ENCODE results near the gene TUBA1B.
A peak's percentile ranks its signal among the peaks of the same experiment; 100 is the strongest.
"Not testable (repeated sequence)": the region's sequence is repeated elsewhere in the genome, so short reads cannot be mapped to it uniquely, and the experiment has no call there.

The TUBA1B gene

GRCh38 chr12:49131051-49131893 lies at the start of gene TUBA1B:
Gene TUBA1B (minus strand): TSS chr12:49131395. CDS start chr12:49131300, 95 bp downstream.
- DNase-seq (ENCODE audit: low read depth in 2 of 2): peak; percentile 84 to 88

GRCh38 chr12:49174218-49174617 lies 43.0 kb upstream of the TUBA1B start:
- no peak for DNase-seq (ENCODE audit: low read depth in 2 of 2)

DNA sequence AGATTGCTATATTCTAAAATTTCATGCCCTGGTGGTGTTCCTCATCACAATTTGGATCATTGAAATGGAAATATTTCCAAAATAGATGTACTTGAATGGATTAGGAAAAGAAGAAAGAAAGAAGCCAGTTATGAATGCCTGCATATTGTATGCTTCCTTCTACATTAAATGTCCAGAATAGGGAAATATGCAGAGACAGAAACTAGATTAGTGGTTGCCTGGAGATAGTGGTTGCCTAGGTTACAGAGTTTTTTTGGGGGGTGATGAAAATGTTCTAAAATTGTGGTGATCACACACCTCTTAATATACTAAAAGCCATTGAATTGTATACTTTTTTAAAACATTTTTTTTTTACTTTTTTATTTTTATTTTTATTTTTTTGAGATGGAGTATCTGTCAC lies 39.7 kb upstream of the TUBA1B start:
- DNase-seq (ENCODE audit: low read depth in 2 of 2): no peak

DNA sequence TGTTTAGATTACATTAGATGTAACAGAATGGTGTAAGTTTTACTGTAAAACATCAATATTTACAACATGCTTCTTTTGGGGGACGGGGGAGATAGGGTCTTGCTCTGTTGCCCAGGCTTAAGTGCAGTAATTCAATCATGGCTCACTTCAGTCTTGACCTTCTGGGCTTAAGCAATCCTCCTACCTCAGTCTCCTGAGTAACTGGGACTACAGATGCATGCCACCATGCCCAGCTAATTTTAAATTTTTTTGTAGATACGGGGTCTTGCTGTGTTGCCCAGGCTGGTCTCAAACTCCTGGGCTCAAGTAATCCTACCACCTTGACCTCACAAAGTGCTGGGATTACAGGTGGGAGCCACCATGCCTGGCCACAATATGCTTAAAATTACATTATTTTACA lies 33.9 kb upstream of the TUBA1B start:
- DNase-seq (ENCODE audit: low read depth in 2 of 2): no peak

DNA sequence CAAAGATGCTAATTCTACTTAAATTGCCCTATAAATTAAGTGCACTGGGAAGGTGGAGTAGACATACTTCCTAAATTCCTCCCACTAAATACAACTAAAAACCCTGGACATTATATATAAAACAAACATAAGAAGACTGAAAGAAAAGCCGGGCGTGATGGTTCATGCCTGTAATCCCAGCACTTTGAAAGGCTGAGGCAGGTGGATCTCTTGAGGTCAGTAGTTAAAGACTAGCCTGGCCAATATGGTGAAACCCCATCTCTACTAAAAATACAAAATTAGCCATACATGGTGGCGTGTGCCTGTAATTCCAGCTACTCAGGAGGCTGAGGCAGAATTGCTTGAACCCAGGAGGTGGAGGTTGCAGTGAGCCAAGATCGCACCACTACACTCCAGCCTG lies 30.7 kb upstream of the TUBA1B start:
- DNase-seq (ENCODE audit: low read depth in 2 of 2): not testable (repeated sequence)

- no peak for DNase-seq (ENCODE audit: low read depth in 2 of 2)
These were observed 30.0 kb upstream of the TUBA1B start for GRCh38 chr12:49161092-49161795.

DNA sequence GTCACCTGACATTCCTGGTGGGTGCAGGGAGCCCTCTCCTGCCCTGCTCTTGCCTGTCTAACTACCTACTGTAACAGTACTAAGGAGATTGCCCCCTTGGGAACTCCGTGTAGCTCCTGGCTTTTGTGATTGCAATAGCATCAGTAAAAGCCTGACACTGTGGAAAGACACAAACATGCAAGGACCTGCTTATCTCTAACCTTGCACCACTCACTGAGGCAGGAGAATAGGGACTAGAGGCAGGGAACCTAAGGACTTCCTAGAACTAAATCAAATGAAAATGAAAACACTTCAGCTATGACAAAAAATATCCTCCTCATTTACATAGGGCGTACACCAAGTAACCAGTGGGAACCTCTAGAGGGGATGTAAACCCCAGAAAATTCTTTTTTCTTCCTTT lies 29.2 kb upstream of the TUBA1B start:
- DNase-seq (ENCODE audit: low read depth in 2 of 2): no peak

GRCh38 chr12:49154221-49154620 lies 23.0 kb upstream of the TUBA1B start:
- DNase-seq (ENCODE audit: low read depth in 2 of 2): no peak

DNA sequence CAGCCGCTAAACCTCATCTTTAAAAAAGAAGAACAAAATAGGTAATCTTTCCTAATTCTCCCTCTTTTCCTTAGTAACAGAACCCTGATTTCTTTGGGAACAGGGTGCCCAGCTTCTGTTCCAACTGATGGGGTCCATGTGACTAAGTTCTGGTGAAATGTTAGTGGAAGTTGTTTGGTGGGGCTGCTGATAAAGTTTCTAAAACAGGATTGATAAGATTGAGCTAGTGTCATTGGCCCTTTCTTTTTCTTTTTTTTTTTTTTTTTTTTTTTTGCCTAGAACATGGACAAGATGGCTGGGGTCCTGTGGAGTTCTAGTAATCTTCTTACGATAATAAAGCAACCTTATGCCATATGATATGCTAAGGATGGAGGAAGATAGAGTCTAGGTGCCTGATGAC lies 16.2 kb upstream of the TUBA1B start:
- no peak for DNase-seq (ENCODE audit: low read depth in 2 of 2)

- no peak for DNase-seq (ENCODE audit: low read depth in 2 of 2)
These were observed 15.2 kb upstream of the TUBA1B start for GRCh38 chr12:49146406-49146805.

- no peak for DNase-seq (ENCODE audit: low read depth in 2 of 2)
These were observed 13.2 kb upstream of the TUBA1B start for GRCh38 chr12:49144384-49144783.

- DNase-seq (ENCODE audit: low read depth in 2 of 2): no peak
These were observed 7.8 kb upstream of the TUBA1B start for GRCh38 chr12:49138999-49139398.

- no peak for DNase-seq (ENCODE audit: low read depth in 2 of 2)
These were observed 7.4 kb upstream of the TUBA1B start for GRCh38 chr12:49138587-49138986.

GRCh38 chr12:49137476-49137875 lies 6.3 kb upstream of the TUBA1B start:
- no peak for DNase-seq (ENCODE audit: low read depth in 2 of 2)

GRCh38 chr12:49136997-49137396 lies 5.8 kb upstream of the TUBA1B start:
- DNase-seq (ENCODE audit: low read depth in 2 of 2): not testable (repeated sequence)

DNA sequence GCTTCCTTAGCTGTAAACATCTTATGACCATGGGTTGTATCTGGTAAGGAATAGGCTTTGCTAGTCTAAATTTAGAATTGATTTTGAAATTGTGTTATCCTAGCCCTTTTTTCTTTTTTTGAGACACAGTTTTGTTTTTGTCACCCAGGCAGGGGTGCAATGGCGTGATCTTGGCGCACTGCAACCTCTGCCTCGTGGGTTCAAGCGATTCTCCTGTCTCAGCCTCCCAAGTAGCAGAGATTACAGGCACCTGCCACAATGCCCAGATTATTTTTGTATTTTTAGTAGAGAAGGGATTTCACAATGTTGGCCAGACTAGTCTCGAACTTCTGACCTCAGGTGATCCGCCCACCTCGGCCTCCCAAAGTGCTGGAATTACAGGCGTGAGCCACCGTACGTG lies 2.4 kb upstream of the TUBA1B start:
- DNase-seq (ENCODE audit: low read depth in 2 of 2): no peak

- no peak for DNase-seq (ENCODE audit: low read depth in 2 of 2)
These were observed 1.8 kb upstream of the TUBA1B start for GRCh38 chr12:49133014-49133413.

DNA sequence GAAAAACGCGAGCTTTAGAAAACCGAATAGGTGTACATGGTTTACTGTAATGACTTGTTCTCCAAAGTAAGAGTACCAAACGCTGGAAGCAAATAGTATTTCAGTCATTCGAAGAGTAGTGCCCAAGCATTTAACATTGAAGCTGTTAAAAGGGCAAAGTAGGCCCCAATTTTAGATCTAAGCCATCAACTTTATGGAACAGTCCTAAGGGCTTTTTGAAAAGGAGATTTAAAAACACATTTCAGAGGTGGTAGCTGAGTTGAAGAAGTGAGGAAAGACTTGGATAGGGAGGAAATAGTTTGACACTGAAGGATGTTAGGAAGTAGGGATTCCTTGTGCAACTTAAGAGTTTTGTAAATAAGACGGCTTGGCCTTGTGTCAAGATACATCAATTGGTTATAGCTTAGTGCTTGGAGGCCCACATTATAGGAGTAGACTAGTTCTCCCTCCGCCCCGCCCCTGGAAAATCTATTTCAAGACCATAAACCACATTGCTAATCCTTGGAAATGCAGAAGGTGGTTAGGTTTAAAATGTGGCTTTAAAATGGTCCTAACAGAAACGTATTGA lies 783 bp upstream of the TUBA1B start:
- no peak for DNase-seq (ENCODE audit: low read depth in 2 of 2)

DNA sequence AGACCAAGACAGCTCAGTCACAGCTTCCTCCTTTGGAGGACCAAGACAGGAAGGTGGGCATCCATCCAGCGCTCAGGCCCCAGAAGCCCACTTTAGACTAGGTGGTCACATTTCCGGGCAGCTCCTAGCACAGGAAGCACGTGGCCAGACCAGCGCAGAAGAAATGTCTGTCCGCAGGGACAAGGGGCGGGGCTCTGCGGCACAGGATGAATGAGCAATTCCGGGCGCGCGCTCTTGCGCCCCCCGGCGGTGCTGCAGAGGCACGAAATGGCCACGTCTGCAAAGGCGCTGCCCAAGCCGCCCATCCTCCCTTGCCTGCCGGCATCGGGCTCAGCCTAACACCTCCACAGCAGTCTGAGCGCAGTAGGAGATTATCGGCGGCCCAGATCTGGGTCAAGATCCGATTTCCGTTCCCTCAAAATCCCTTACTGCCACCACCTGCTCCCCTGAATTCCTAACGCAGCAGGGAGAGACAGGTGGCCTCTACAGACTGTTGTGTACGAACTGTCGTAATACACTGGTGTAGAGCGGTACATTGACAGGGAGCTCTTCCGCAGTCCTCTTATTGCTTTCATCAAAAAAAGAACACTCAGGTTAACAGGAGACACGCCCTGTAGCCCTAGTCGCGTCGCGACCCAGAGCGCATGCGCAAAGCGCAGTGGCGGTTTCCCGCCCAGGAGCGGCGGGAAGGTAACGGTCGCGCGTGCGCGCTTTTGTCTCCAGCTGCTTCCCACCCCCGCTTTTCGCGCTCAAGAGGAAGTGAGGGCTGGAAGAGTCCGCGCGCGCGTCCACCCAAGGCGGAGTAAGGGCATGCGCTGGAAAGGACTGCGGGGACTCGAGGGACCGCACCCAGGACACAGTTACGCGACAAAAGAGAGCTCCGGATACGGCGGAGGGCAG lies 794 bp downstream of the TUBA1B start:
- DNase-seq (ENCODE audit: low read depth in 2 of 2): peak; percentile 86 to 88

DNA sequence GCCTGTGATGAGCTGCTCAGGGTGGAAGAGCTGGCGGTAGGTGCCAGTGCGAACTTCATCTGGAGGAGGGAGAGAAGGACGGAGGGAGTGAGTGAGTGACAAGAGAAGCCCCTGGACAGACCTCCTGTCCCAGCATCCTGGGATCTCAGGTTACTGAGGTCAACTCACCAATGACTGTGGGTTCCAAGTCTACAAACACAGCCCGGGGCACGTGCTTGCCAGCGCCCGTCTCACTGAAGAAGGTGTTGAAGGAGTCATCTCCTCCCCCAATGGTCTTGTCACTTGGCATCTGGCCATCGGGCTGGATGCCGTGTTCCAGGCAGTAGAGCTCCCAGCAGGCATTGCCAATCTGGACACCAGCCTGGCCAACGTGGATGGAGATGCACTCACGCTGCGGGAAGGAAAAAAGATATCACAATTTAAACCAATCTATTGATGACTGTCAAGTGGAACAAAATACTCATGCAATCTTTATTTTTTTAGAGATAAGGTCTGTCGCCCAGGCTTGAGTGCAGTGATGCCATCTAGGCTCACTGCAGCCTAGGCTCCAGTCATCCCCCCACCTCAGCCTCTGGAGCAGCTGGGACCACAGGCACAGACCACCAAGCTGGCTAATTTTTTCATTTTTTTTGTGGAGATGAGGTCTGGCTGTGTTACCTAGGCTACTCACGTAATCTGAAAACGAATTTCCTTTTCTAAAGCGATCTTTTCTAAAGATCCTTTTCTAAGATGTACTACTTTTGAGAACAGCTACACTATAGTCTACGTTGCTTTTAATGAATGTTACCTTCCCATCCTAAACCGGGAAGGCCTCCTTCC lies 1.7 kb downstream of the TUBA1B start:
- no peak for DNase-seq (ENCODE audit: low read depth in 2 of 2)

- DNase-seq (ENCODE audit: low read depth in 2 of 2): not testable (repeated sequence)
These were observed 3.2 kb downstream of the TUBA1B start for GRCh38 chr12:49127971-49128370.
